Colonic mucosa (tissue), 4 donors: Measurements from ENCODE around the gene LTB4R. TPM values are rescaled to one million over a fixed set of nuclear protein-coding genes. Genes with fewer than 3 reads are reported as not detected.

Experiments used
- DNase-seq: peaks from one replicate; pipeline ENCODE4 v3.0.0-alpha.2; 2020
- H3K27ac ChIP-seq: fragments of 200-600 bp; one replicate; pipeline ENCODE4 v1.8.0; 2021
- H3K27me3 ChIP-seq: fragments of 200-600 bp; one replicate; pipeline ENCODE4 v1.8.0; 2021
- H3K36me3 ChIP-seq: fragments of 200-600 bp; one replicate; pipeline ENCODE4 v1.8.0; 2021
- H3K4me1 ChIP-seq: fragments of 200-600 bp; one replicate; pipeline ENCODE4 v1.8.0; 2021; ENCODE audit warnings: mild to moderate bottlenecking
- H3K4me3 ChIP-seq: fragments of 200-600 bp; one replicate; pipeline ENCODE4 v1.8.0; 2021
- H3K9ac ChIP-seq, 2 donors: one replicate each; pipeline ENCODE4 v1.7.0; 2013; ENCODE audit warnings: control low read depth in 2 of 2, low read depth in 2 of 2, low read length in 2 of 2
- H3K9me3 ChIP-seq: fragments of 200-600 bp; one replicate; pipeline ENCODE4 v1.8.0; 2021
- CTCF ChIP-seq: fragments of 200-600 bp; IDR thresholded peaks from one replicate; pipeline ENCODE4 v1.8.0; 2022; ENCODE audit warnings: antibody characterized with exemption, mild to moderate bottlenecking
- intact Hi-C: fragments of 100-400 bp; cut with DNase I; formaldehyde crosslinking; loops from one replicate; pipeline ENCODE4 v1.14.1; 2022
- total RNA-seq, 2 donors: library from RNA; stranded (reverse); fragmentation: NEBNext Ultra II Directional in 1 of 2; extraction: Animal tissue kit (Norgen Biotek cat#: 25700) in 1 of 2; gene quantifications; one replicate each; pipeline ENCODE4 v1.2.1, GENCODE V29; 2021
- donor health status: healthy.
- donor health status: DM: no; HTN: no; CAD: no.
- donor health status: DM: no; HTN: no; CAD: no.

LTB4R gene
- total RNA-seq, 2 donors from 2014 or later = 1.5 to 4.0 TPM

- TF ChIP-seq CTCF = no peak
- Histone ChIP-seq H3K9me3 (no peaks in the 10 kb centered on the region), H3K27me3 (no peaks in the 10 kb centered on the region), H3K9ac (no peak overlapping the region), H3K36me3 (no peaks in the 10 kb centered on the region), H3K4me1 (no peaks in the 10 kb centered on the region), H3K4me3 (no peak overlapping the region), H3K27ac (no peak overlapping the region)
- DNase-seq = no peak
- intact Hi-C loops = no loop called here
Observed at GRCh38 chr14:24274101-24274543, 37.2 kb upstream of the LTB4R start.

GRCh38 chr14:24277071-24277470 is 34.2 kb upstream of the LTB4R start:
- TF ChIP-seq CTCF = no peak
- Histone ChIP-seq H3K36me3 (no peaks in the 10 kb centered on the region), H3K9ac (no peak overlapping the region), H3K27ac (peak overlapping the region; percentile 52), H3K4me1 (no peaks in the 10 kb centered on the region), H3K4me3 (no peak overlapping the region), H3K9me3 (no peaks in the 10 kb centered on the region), H3K27me3 (no peaks in the 10 kb centered on the region)
- DNase-seq = no peak
- intact Hi-C loops = no loop called here

- intact Hi-C loops = no loop called here
- TF ChIP-seq CTCF = no peak
- no peak overlapping the region for H3K4me3 ChIP-seq
- no peak overlapping the region for H3K9ac ChIP-seq
- peak; percentile 29 for DNase-seq
- H3K36me3 ChIP-seq = no peaks in the 10 kb centered on the region
- no peaks in the 10 kb centered on the region for H3K27me3 ChIP-seq
- peak overlapping the region; percentile 52 for H3K27ac ChIP-seq
- no peaks in the 10 kb centered on the region for H3K4me1 ChIP-seq
- H3K9me3 ChIP-seq = no peaks in the 10 kb centered on the region
Observed at GRCh38 chr14:24277606-24278321, 33.5 kb upstream of the LTB4R start.

GRCh38 chr14:24278424-24278823 is 32.9 kb upstream of the LTB4R start:
- no peak for TF ChIP-seq CTCF
- Histone ChIP-seq H3K9me3 (no peaks in the 10 kb centered on the region), H3K36me3 (no peaks in the 10 kb centered on the region), H3K4me3 (no peak overlapping the region), H3K4me1 (no peaks in the 10 kb centered on the region), H3K27ac (no peak overlapping the region), H3K9ac (no peak overlapping the region), H3K27me3 (no peaks in the 10 kb centered on the region)
- intact Hi-C loops = no loop called here
- DNase-seq = no peak

GRCh38 chr14:24279301-24280186 is 31.8 kb upstream of the LTB4R start:
- TF ChIP-seq CTCF = no peak
- no peaks in the 10 kb centered on the region for H3K4me1 ChIP-seq
- DNase-seq = no peak

More at GRCh38 chr14:24279301-24280186, 31.8 kb upstream of the LTB4R start:
- no peaks in the 10 kb centered on the region for H3K36me3 ChIP-seq
- H3K27ac ChIP-seq = no peak overlapping the region
- no peak overlapping the region for H3K9ac ChIP-seq
- no peaks in the 10 kb centered on the region for H3K9me3 ChIP-seq
- intact Hi-C loops = no loop called here
- H3K4me3 ChIP-seq = no peak overlapping the region
- H3K27me3 ChIP-seq = no peaks in the 10 kb centered on the region
